Stimulated activated CD8-positive, alpha-beta memory T cell treated with anti-CD3 and anti-CD28 coated beads, Interleukin-7, amount 100 ng/mL, for 4 hours (primary cell): ENCODE results near the gene INPP5A.

Source experiments
- DNase-seq, 2 donors: peaks; one replicate each; pipeline ENCODE4 v3.0.0-alpha.2; 2020; ENCODE audit warnings: low read depth in 2 of 2

INPP5A gene

DNA sequence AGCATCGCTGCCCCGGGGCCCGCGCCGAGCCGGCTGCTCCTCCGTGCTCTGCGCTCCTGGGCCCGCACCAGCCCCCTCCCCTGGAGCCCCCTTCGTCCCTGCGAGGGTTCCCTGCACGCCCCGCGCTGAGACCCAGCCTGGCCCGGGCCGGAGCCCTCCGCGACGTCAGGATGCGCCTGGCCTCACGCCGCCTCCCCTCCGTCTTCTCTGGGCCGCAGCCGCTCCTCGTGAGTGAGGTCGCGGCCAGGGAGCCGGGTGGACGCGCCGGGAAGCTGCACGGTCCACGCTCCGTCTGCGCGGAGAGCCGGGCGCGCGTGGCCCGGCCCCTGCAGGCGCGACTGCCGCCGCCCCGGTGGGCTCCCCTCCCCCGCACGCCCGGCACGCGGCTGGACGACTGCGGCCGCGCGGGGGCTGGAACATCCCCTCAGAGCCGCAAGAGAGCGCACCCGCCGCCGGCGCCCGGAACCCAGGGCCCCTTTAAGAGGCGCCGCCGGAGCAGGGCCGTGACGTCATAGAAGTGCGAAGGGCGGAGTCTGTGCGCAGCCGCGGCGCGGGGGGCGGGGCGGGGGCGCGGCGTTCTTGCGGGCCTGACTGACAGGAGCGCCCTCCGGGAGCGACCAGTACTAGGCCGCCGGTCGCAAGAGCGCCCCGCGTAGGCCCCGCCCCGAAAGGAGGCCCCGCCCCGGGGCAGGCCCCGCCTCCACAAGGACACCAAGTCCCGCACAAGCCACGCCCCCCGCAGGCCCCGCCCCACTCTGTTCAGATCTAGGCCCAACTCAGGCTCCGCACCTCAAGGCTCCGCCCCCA, 507 bp upstream of the INPP5A start:
- peak; percentile 100 for DNase-seq

DNA sequence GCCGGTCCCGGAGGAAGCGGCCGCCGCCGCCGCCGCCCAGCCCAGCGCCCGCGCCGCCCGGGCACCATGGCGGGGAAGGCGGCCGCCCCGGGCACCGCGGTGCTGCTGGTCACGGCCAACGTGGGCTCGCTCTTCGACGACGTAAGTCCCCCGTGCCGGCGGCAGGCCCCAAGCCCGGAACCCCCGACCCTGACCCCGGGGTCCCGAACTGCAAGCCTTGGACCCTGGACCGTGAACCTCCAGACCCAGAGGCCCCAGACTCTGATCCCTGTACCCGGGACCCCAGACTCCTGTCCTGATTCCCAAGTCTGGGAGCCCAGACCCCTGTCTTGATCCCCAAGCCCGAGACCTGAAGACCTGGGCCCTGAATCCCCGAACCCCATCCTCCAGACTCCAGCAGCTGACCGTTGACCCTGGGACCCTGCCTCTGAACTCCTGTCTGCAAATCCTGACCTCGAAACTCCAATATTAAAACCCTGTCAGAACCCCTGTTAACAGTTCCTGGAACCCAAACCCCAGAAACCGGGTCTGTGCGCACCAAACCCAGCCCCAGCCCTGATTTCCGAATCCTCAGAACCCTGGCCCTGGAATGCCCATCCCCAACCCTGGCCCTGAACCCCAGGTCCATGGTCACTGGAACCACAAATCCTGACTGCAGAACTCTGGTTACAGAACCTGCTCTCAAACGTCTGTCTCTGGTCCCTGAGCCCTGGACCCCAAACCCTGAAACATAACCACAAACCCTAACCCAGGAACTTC, 623 bp downstream of the INPP5A start:
- DNase-seq, result no peak

- no peak for DNase-seq
Observed at GRCh38 chr10:132538790-132539421, 1.3 kb downstream of the INPP5A start.

DNA sequence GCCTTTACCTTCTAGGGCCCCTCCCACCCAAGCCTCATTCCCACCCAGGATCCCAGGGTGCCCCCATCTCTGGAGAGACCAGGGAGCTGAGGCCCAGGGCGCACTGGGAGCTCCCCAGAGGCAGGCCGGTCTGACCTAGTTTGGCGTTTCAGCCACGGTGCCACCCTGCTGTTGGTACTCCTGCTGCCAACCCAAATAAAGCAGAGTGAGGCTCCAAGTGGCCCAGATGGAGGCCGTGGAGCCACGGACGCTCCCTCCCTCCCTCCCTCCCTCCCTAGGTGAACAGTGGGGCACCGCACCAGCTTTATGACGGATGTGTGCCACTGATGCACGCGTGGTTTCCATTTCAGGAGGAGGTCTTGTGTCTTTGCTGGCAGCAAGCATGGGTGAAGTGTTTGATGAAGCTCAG, 1.8 kb downstream of the INPP5A start:
- DNase-seq, result no peak

DNA sequence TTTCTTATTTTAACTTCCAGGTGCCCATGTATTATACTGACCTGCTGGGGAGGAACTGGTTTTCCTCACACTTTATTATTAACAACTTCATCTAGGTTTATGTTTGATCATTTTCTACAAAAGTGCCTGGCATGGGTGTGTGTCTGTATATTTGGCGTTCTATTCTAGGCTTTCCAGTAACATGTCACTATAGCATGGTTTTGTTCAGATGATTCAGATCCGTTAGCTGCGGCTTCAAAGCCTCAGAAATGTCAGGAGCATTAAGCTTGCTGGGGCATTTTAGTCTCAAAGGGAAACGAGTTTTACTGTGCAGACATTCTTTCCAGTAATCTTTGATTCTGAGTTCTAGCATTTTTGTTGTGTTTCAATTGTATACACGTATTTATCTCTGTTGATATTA, 2.3 kb downstream of the INPP5A start:
- DNase-seq, result no peak

DNA sequence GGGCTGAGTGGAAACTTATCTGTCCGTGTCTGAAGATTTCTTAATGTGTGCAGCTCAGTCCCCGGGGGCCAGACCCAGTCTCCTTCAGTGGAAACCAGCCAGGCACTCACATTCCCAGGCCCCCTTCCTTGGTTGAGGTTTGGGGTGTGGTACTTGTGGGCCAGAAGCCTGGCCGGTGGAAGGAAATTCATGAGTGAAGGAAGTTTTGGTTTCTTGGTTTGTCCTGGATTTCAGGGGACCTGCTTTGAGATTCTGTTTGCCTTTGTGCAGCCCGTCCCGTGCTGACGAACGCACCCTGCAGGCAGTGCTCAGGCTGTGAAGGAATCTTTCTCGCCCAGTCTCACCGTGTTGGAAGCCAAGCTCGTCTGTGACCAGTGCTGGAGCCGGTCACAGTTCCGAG, 2.9 kb downstream of the INPP5A start:
- no peak for DNase-seq

GRCh38 chr10:132541129-132541528, 3.5 kb downstream of the INPP5A start:
- DNase-seq, result no peak

DNA sequence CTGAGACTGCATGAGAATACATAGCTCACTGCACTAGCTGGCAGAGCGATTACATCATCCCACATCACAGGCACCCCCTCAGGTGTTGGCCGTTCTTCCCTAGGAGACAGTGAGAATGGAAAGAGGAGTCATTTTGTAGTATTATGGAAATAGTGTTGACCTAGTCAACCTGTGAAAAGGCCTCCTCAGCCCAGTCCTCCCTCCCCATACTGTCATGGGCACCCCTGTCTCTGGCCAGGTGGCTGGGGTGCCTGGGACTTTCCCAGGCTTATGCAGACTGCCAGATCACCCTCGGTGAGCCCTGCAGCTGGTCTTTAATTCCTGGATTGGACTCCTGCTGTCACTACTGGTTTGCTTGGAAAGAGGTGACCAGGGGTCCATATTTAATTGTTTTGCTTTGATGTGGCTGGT, 4.0 kb downstream of the INPP5A start:
- DNase-seq, result no peak

- DNase-seq, result no peak
Observed at GRCh38 chr10:132542086-132542775, 4.6 kb downstream of the INPP5A start.

DNA sequence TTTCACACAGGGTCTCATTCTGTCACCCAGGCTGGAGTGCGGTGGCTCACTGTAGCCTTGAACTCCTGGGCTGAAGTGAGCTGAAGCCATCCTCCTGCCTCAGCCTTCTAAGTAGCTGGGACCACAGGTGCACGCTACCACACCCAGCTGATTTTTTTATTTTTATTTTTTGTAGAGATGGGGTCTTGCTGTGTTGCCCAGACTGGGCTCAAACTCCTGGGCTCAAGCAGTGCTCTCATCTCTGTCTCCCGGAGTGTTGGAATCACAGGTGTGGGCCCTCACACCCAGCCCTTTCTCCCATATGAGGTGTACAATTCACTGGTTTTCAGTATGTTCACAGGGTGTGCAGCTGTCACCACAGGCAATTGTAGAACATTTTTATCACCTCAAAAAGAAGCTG, 5.2 kb downstream of the INPP5A start:
- no peak for DNase-seq

DNA sequence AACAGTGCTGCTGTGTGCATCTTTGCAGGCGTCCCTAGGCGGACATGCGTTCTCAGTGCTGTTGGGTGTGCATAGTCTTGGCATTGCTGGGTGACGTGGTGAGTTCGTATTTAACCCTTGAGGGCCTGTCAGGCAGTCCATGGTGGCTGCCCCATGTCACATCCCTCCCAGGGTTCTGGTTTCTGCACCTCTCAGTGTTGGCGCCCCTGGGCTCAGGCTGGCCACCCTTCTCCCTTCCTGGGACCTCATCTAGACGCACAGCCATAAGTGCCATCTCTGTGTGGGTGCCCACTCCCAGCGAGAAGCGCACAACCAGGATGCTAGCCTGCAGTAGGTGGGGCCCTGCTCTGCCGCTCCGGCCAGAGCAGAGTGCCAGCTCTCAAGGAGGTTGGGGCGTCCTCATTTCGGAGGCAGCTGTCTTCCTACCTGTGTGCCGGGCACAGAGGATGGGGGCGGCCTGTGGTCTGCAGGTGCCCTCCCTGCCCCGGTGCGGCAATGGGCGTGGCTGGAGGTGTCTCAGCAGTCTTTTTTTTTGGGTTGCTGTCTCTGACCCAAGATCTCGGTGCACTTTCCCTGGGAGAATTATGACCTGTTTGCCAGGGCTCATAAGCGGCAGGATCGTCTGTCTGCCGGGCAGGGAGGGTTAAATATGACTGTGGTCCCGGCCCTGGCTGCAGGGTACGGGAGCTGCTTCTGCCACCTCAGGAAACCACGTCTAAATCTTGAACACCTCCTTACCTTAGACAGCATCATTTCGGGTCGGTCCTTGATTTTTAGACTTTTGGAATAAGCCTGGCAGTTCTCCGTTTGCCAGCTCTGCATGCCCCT, 6.5 kb downstream of the INPP5A start:
- no peak for DNase-seq

GRCh38 chr10:132544744-132545658, 7.4 kb downstream of the INPP5A start:
- DNase-seq, result no peak

DNA sequence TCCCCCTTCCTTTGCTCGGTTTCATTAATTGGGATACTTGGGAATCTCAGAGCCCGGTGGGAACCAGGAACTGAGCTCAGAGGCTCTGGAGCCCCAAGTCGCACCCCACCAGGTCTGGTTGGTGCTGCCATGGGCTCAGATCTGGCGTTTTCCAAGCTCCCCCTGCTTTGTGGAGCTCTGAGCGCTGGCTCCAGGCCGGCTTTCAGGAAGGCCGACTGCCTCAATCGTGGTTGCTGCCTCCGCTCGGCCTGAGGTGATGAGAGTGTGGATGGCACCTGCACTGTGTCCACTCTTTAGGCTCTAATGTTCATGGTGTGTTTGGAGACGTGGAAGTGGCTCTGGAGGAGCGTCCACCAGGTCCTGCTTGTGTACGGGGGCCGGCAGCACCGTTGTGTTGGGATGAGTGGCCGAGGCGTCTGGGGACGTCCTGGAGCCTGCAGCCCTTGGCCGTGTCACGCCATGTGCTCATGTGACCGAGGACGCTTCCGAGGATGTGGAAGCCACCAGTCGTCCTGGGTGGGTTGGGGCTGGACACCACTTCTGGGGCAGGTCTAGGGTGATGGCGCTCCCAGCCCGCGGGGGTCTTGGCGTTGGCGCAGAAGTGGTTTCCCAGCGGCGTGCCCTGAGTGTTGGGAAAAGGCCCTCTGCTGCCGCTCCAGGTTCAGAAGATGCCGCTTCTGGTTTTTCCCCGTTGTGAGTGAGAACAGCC, 8.2 kb downstream of the INPP5A start:
- DNase-seq, result no peak

DNA sequence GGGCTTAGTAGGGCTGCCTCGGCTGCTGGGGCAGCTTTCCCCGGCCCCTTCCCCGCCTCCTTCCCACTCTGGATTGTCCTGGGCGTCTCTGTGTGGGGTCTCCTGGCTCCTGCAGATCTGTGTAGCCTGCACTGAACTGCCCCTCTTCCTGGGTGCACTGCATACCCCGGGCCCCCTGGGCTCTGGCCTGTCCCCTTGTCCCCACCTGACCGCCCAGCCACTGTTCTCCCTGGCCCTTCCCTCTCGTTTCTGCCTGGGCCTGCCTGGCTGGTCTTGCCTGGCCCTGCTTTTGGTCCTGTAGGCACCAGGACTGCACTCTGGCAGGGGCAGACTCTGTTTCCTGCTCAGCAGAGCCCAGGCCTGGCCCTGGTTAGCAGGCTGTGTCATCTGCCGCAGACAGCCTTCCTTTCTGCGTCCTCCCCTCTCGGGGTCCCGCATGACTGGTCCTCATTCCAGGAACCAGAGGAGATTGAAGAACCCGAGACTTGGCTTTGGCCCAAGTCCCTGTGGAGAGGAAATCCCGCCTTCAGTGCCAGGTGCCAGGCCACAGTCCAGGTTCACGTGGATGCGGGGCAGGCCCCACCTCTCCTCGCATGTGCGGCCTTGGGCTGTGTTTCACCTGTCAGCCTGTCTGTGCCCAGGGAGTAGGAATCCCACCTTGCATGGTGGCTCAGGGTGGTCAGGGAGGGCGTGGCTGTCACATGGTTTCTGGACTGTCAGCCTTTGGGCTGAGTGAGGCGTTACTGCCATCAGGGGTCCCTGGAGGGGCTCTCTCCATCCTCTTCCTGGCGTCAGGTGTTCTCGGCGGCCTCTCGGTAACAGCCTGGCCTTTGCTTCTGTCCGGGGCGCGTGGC, 9.2 kb downstream of the INPP5A start:
- no peak for DNase-seq

DNA sequence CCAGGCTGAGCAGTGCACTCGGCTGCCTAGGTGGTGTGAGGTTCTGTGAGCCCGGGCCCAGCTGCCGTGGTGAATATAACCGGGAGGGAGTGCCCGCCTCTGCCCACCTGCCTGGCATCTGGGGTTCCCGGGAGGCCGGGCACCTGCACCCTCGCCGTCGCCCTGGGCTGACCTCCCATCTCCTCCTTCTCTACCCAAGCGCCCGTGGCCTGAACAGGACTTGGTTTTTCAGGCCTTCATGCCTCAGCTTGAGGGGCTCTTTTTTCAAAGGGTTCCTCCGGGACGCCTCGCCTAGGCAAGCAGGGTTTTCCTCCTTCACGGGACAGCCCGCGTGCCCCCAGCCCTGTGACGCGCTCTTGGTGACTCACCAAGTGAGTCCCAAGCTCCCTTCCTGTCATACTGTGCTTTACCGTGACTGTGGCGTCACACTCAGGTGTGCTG, 9.9 kb downstream of the INPP5A start:
- DNase-seq, result peak in 1 of 2 donors; percentile 53

- DNase-seq, result no peak
Observed at GRCh38 chr10:132548106-132548823, 10.7 kb downstream of the INPP5A start.

- DNase-seq, result no peak
Observed at GRCh38 chr10:132548869-132549268, 11.3 kb downstream of the INPP5A start.

DNA sequence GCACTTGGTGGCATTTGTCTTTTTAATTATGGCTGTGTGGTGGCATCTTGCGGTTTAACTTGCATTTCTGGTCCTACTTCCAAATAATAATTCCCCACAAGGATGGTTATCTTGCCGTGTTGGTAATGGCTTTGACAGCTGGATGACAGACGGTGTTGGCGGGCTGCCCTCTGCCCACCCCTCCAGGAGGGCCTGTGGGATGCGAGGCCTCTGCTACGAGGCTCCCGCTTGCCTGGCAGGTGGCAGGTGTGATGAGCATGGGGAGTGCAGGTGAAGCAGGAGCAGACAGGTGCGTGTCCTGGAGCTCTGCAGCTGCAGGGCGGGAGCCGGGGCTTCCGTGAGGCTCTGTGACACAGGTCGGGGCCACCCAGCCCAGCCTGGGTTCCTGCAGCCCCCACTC, 11.8 kb downstream of the INPP5A start:
- no peak for DNase-seq
